GM19324 (cell line): ENCODE measurements around the gene PCDH9.
"Not testable (repeated sequence)": the region's sequence is repeated elsewhere in the genome, so short reads cannot be mapped to it uniquely, and the experiment has no call there.

Experiments used
- ATAC-seq: cut with Tn5 transposase; IDR thresholded peaks from one replicate; pipeline ENCODE4 v1.9.1; 2021; ENCODE audit warnings: mild to moderate bottlenecking, moderate library complexity; ENCODE audit not compliant: unreplicated experiment, low FRiP score

PCDH9 gene

DNA sequence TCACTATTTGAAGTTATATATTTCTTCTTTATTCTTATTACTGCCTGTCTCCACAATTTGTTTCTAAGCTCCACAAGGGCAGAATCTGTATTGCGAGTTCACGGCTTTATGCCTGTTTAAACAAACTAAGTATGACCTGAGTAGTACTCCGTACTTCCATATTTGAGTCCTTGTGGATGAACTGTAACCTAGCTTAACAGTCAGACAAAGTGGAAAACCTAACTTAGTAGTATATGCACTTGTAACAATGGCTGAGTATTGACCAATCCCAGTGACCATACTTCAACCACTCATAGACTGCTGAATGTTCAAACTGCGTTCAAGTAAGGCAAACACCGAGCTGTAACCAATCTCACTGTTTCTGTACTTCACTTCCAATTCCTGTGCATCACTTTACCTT is 292.7 kb downstream of the PCDH9 start:
- no peak for ATAC-seq

DNA sequence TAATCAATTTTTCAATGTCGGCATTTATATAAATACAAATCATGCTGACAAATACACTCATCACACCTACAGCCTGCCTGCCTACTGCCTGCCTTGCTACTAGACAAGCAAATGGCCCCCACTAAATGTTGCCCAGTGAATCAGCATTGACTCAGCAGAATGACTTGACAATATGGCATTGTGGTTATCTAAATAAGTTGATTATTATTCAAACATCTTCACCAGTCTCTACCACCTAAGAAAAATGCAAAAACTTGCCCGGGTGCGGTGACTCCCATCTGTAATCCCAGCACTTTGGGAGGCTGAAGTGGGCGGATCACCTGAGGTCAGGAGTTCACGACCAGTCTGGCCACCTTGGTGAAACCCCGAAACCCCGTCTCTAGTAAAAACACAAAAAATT is 296.1 kb downstream of the PCDH9 start:
- no peak for ATAC-seq

DNA sequence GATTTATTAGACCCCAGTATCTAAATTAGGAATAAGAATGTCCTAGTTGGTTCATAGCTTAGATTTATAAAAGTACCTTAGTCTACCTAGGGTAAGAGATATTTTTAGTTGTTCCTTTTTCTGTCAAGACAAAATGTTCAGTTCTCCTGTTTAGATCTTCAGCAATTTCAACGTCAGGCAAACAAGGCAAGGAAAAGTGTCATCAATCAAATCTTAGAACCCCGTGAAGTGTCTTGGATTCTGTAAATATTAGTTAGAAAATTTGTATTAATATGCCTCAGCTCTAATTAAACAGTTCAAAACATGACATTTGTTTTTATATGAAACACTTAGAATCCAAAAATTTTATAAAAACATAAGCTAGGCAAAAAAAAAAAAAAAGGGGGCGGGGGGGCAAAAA is 296.6 kb downstream of the PCDH9 start:
- no peak for ATAC-seq

DNA sequence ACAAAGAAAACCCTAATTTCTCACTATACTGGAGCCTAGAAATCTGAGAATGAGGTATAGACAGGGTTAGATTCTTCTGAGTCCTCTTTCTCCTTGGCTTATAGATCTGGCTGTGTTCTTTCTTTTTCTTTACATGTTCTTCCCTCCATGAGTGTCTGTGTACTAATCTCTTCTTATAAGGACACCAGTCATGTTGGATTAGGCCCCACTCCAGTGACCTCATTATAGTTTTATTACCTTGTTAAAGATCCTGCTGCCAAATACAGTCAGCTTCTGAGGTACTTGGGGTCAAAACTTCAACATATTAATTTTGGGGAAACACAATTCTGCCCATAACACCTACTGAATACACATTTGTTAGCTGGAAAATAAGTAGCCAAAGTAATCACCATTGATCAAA is 302.6 kb downstream of the PCDH9 start:
- no peak for ATAC-seq

DNA sequence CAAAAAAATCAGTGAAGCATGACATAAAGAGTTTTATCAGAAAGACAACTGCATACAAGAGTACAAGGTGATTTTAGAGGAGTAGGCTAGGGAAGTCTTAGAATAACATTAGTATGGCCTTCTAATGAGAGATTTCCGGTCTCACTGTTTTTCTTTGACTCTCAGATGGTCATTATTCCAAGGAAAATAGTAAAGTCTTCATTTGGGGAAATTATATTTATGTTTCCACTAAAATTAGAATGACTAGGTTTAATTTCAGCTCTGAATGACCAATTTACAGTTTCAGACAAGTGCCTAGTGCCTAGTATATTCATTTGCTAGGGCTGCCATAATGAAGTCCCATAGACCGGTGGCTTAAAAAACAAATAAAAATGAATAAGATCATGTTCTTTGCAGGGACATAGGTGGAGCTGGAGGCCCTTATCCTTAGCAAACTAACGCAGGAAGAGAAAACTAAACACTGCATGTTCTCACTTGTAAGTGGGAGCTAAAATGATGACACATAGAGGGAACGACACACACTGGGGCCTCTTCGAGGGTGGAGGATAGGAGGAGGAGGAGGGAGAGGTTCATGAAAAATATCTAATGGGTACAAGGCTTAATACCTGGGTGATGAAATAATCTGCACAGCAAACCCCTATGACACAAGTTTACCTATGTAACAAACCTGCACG is 303.1 kb downstream of the PCDH9 start:
- ATAC-seq: no peak

DNA sequence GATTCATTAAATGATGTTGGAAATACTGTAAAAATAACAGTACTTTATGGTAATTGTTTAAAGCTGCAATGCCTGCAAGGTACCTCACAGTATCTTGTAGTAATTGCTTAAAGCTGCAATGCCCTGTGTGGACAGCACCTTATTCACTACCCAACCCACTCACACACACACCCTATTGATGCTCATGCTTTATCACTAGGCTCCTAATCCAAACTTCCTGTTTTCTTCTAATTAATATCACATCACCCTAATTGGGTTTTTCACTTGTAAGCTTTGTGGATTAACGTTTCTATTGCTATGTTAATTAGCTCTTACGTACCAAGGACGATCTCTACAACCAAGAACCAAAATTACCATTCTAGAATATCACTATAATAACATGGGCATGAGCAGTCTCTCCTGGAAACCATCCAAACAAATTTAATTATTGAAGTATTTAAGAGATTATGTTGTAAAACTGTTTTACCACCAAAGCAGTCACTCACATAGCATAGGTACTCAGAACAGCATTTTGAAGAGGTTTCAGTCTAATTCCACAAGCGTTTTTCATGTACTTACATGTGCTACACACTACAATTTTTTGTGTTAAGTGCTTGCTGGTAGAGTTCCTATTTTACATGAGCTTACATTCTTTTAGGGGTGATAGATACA is 303.8 kb downstream of the PCDH9 start:
- no peak for ATAC-seq

DNA sequence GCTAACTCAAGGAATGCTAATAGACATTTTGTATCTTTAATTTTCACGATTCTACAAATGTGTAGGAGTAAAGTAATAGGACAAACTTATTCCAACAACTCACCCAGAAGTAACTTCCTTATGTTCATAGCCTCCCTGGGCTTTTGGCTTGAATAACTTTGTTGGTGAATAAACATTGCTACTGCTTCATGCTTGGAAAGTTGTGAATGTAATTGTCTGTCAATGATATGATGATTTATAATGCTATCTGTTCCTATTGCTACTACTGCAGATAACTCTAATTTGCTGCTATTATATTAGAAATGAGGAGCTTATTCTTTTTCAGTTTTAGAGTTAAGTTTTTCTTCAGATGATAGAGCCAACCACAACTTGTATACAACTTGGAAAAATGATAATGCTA is 307.7 kb downstream of the PCDH9 start:
- ATAC-seq: no peak

DNA sequence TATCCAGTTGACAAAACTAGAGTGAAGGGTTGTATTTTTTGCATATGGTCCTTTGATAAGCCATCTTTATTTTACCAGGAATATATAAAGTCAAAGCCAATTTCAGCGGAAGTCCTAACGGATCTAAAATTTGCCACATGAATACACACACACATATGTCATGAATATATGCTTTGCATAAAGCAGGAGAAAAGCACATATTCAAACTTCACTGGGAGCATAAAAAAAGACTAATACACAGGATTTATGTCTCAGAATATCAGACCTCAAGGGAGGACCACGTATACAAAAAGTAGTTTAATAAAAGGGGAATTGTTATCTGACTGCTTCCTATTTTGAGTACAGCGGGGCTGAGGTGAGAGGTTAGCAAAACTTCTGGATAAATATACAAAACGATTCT is 308.7 kb downstream of the PCDH9 start:
- ATAC-seq: no peak

DNA sequence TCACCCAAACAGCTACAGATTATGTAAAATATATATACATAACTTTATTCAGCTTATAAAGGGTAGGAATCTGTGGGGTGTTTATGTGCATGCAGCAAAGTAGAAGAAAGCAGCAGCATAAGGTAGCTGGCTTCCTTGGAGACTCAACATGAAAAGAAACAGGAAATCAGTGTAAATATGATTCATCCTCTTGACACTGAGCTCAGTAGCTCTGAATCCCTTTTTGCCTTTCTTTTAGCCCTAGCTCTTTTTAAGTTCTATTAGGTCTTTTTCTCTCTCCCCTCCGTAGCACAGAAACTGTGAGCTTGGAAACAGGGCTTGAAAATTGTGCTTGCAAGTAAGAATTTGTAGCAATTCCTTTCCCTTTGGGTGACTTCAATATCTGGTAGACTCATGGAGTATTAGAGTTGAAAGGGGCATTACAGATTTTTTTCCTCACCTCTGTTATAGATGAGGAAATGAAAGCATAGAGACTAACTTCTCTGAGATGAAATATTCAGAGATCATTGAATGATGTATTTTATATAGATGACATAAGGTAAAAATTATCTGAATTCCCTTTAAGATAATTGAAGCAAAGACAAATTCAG is 314.4 kb downstream of the PCDH9 start:
- ATAC-seq: no peak

DNA sequence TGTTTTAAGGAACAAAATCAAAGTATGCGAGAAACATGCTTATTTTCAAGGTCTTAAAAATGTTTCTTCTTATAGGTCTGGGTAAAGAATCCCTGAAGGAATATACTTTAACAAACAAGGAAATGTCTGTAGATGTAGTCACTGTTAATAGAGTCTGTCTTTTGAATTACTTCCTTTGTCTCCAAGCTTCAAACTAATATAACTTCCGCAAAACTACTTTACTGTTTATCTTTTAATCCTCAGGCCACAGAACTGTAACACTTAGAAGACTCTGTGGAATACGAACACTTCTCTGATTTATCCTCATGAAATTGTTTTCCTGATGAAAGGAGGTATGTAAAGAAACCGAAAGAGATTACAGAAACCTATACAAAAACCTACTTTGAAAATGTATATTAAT is 316.0 kb downstream of the PCDH9 start:
- no peak for ATAC-seq

DNA sequence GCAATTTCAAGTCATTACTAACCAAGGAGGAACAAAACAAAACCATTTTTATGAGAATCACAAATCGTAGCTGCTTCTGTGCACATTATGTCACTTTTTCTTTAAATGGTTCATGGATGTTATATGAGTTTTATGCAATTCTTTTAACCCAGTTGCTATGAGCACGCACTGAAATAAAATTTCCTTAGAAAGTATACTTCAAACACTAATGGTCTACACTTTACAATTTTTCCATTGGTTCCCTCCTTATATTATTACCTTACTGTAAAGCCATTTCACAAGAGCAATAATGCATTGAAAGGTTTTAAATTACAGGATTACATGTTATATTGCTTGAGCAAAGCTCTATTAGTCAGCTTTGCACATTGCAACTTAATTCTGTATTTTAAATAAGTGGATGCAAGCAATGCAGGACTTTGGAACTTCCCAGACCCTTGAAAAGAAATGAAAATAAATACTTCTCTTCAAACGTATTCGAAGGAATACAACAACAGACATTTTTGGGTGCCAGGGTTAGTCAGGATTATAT is 318.7 kb downstream of the PCDH9 start:
- no peak for ATAC-seq

DNA sequence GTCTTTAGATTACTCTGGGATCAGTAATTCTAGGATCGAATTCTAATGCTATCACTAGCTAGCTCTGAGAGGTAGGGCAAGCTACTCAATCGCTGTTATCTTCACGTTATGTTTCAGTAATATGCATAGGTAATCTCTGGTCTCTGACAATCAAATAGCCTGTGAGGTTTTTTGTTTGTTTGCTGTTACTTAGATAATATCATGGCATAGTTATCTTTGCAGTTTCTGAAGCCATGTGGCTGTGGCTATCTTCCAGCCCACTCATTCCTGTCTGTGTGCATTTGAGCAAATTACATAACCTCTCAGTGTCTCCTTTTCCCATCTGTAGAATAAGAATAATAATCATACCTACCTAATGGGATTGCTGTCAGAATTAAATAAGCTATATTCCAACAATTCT is 330.2 kb downstream of the PCDH9 start:
- no peak for ATAC-seq

DNA sequence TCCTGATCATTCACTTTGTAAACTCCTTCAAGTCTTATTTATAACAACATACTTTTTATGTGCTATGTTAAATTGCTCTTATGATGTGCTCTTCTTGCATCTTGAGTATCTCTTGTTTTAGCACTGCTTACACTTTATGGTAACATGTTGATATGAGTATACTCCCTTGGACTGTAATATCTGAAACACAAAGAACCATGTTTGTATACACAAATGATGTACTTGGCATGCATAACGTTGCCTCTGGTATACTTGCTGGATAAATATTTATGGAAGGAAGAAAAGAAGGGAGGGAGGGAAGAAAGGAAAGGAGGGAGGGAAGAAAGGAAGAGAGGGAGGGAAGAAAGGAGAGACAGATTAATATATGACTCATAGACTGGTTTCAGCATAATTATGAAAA is 333.2 kb downstream of the PCDH9 start:
- no peak for ATAC-seq

DNA sequence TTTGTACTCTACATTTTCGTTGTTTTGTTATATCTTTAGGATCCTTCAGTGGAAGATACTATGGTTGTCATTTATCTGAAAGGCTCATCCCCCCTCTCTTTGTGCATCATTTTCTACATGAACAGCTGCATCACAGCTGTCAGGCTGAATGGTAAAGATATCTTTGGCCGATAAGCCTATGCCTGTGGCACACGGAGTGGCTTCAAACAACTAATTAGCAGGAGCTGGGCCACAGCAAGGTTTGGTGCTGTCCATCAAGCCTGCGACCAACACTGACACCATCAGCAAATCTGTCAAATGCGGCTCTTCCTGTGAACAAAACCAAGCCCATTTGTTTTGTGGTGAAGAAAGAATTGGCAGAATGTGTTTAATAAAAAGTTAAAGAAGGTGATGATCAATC is 334.4 kb downstream of the PCDH9 start:
- ATAC-seq: no peak

DNA sequence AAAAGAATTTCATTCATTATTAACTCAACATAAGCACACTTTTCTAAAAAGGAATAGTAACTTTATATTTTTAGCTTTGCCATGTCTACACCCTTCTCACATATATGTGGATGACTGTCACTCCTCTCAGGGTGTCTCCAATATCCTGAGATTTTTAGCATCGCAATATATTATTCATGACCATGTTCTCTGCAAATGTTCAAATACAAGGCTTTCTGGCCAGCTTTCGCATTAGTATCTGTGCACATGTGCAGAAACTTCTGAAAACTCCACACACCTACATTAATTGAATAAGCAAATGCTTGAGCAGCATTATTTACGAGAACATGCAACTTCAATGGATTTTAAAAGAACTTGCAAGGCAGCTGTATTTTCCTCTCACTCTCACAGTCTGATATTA is 334.8 kb downstream of the PCDH9 start:
- no peak for ATAC-seq

DNA sequence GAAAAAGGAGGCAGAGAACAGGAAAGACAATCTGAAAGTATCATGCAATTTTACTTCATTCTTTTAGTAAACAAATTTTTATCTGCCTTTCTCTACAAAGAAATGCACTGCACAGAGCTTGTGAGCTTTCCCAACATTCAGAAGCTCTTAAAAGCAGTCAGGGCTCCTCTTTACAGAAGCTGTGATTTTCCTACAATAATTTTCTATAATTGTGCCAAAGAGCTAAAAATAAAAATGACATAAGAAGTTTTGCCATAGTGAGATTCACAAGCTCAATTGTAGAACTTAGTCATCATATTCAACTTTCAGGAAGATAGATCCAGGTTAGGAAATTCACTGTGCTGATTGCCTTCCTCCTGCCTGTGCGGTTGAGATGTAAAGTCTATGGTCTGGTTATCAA is 341.4 kb downstream of the PCDH9 start:
- ATAC-seq: no peak

DNA sequence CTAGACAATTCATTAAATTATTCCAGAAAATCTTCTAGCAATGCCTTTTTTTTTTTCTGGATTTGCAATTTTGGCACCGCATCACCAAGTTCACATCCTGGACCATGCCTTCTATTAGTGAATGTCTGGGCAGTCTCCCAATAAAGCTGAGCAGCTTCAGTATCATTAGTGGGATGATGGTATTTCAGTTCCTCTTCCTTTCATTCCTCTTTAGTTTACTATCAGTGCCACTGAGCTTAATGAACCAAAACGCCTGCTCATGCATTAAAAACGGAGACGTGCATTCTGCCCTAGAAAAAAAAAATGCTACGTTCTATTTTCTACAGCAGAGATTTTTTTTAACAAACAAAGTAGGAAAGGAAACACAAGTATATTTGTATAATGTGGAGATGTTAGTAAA is 343.0 kb downstream of the PCDH9 start:
- no peak for ATAC-seq

DNA sequence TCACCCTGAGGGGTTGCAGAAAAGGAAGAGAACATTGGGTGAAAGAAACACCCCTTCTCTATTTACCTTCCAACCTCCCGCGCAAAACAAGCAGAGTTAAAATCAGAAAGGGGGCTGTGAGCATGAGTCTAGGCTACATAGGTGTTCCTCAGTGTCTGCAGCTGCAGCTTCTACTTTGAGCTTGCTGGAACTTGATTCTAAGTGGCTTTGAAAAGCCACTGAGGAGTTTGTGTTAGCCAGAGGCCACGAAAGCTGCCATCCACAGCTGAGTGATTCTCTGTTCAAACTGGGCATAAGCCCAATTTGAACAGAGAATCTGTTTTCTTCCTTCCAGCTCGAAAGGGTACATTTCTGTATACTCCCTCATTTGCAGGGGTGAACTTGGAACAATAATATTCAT is 343.9 kb downstream of the PCDH9 start:
- no peak for ATAC-seq

DNA sequence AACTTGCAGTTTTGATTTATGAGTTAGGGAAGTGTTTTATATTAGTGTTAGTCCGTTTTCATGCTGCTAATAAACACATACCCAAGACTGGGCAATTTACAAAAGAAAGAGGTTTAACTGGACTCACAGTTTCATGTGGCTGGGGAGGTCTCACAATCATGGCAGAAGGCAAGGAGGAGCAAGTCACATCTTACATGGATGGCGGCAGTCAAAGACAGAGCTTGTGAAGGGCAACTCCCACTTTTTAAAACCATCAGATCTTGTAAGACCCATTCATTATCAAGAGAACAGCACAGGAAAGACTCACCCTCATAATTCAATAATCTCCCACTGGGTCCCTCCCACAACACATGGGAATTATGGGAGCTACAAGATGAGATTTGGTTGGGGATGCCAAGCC is 349.0 kb downstream of the PCDH9 start:
- not testable (repeated sequence) for ATAC-seq

DNA sequence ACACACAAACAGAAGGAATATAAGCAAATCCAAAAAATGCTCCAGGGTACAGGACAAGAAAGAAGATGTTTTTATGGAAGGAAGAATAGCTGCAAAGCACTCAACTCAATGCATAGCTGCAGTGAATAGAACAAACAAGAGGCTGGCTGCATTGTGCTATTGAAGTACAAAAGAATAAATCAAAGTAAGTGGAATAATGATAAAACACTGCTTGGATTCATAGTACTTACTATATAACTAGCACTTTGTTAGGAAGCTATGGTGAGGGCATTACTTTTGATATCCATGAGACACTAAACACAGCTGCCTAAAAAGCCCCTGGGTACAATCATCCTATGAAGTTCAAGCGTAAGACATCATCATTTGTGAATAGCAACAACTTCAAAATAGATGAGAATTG is 350.1 kb downstream of the PCDH9 start:
- ATAC-seq: no peak

DNA sequence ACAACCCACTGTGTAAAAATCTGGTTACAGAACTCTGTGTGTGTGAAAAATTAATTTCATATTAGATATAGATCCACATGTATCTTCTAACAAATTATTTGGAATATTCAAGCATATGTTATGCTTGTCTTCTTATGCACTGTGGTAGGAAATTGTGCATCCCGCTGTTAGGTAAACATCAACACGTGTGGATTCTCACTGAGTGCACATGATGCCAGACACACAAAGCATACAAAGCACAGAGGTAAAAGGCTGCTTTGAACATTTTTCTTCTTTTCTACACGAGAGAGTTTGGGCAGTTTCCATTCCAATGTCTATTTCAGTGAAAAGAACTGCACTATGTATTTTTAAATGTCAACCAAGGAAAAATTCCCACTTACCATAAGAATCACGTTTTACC is 354.9 kb downstream of the PCDH9 start:
- no peak for ATAC-seq

DNA sequence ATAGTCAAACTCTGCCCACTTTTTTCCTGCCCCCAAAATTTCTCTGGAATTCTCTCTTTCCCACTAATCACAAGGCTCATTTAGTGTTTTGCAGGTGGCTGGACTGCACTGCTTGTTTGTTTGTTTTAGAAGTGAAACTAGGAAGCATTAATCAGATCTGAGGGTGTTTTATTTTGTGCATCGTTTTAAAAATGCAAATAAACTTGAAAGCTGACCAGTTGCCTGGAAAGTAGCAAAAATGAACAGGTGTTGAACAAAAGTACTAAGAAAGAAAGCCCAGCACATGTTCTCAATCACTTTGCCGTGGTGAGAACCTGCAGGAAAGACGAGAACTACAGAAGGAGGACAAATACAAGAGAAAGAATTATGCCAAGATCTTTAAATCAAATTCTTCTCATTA is 365.5 kb downstream of the PCDH9 start:
- no peak for ATAC-seq
